ENCODE data around the gene ATP8B3.

ATP8B3 gene

GRCh38 chr19:1811942-1812425 is at the start of gene ATP8B3:
ATP8B3 (minus strand) TSS chr19:1812276; CDS start chr19:1811736, 540 bp downstream.
- no peak for DNase-seq

GRCh38 chr19:1861599-1862031 is 49.5 kb upstream of the ATP8B3 start:
- DNase-seq = no peak

GRCh38 chr19:1860821-1861598 is 48.9 kb upstream of the ATP8B3 start:
- DNase-seq = no peak

GRCh38 chr19:1860042-1860775 is 48.1 kb upstream of the ATP8B3 start:
- DNase-seq = peak; percentile 77

GRCh38 chr19:1859331-1859781 is 47.3 kb upstream of the ATP8B3 start:
- no peak for DNase-seq

- DNase-seq = no peak
Measured at GRCh38 chr19:1858412-1859081, 46.5 kb upstream of the ATP8B3 start.

- DNase-seq = no peak
Measured at GRCh38 chr19:1857648-1858326, 45.7 kb upstream of the ATP8B3 start.

- peak; percentile 68 for DNase-seq
Measured at GRCh38 chr19:1856698-1857603, 44.9 kb upstream of the ATP8B3 start.

GRCh38 chr19:1856345-1856697 is 44.2 kb upstream of the ATP8B3 start:
- DNase-seq = no peak

GRCh38 chr19:1855828-1856255 is 43.8 kb upstream of the ATP8B3 start:
- DNase-seq = no peak

GRCh38 chr19:1855040-1855827 is 43.2 kb upstream of the ATP8B3 start:
- DNase-seq = peak; percentile 89

- no peak for DNase-seq
Measured at GRCh38 chr19:1854542-1855039, 42.5 kb upstream of the ATP8B3 start.

GRCh38 chr19:1854039-1854541 is 42.0 kb upstream of the ATP8B3 start:
- DNase-seq = no peak

- peak; percentile 77 for DNase-seq
Measured at GRCh38 chr19:1853295-1854038, 41.4 kb upstream of the ATP8B3 start.

GRCh38 chr19:1852581-1853128 is 40.6 kb upstream of the ATP8B3 start:
- no peak for DNase-seq

GRCh38 chr19:1851654-1852580 is 39.8 kb upstream of the ATP8B3 start:
- peak; percentile 28 for DNase-seq

GRCh38 chr19:1850809-1851653 is 39.0 kb upstream of the ATP8B3 start:
- no peak for DNase-seq

Data from fibroblast of skin of right biceps (primary cell).